NB4 (cell line): ENCODE results near the gene LRRC61.

ENCODE experiments used
- DNase-seq: peaks from one replicate; pipeline ENCODE4 v3.0.0; 2010; ENCODE audit warnings: low read depth
- H3K4me3 ChIP-seq: one replicate; pipeline ENCODE4 v1.5.1; 2011; ENCODE audit warnings: mild to moderate bottlenecking, low read depth, low read length, moderate library complexity
- MYC ChIP-seq: IDR thresholded peaks from 2 replicates; pipeline ENCODE4 v1.6.1; 2011; ENCODE audit warnings: low read depth, low read length
- POLR2A ChIP-seq: IDR thresholded peaks from 2 replicates; pipeline ENCODE4 v1.6.1; 2011; ENCODE audit warnings: mild to moderate bottlenecking; ENCODE audit not compliant: insufficient read length; ENCODE audit errors: extremely low read depth
- TF ChIP-seq, protein P1 (sequence below): IDR thresholded peaks from 2 replicates; pipeline ENCODE4 v1.6.1; 2011; ENCODE audit warnings: low read depth, low read length
- TF ChIP-seq, protein P2 (sequence below): IDR thresholded peaks from one replicate; pipeline ENCODE4 v1.5.1; 2012; ENCODE audit warnings: low read depth, low read length

Gene LRRC61

GRCh38 chr7:150360363-150361058 lies 37.4 kb downstream of the LRRC61 start:
- TF ChIP-seq MYC (no peak), POLR2A (no peak)
- TF ChIP-seq, protein P1, sequence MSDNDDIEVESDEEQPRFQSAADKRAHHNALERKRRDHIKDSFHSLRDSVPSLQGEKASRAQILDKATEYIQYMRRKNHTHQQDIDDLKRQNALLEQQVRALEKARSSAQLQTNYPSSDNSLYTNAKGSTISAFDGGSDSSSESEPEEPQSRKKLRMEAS: no peak
- TF ChIP-seq, protein P2, sequence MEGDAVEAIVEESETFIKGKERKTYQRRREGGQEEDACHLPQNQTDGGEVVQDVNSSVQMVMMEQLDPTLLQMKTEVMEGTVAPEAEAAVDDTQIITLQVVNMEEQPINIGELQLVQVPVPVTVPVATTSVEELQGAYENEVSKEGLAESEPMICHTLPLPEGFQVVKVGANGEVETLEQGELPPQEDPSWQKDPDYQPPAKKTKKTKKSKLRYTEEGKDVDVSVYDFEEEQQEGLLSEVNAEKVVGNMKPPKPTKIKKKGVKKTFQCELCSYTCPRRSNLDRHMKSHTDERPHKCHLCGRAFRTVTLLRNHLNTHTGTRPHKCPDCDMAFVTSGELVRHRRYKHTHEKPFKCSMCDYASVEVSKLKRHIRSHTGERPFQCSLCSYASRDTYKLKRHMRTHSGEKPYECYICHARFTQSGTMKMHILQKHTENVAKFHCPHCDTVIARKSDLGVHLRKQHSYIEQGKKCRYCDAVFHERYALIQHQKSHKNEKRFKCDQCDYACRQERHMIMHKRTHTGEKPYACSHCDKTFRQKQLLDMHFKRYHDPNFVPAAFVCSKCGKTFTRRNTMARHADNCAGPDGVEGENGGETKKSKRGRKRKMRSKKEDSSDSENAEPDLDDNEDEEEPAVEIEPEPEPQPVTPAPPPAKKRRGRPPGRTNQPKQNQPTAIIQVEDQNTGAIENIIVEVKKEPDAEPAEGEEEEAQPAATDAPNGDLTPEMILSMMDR: no peak
- no peak overlapping the region for H3K4me3 ChIP-seq
- DNase-seq: no peak

DNA sequence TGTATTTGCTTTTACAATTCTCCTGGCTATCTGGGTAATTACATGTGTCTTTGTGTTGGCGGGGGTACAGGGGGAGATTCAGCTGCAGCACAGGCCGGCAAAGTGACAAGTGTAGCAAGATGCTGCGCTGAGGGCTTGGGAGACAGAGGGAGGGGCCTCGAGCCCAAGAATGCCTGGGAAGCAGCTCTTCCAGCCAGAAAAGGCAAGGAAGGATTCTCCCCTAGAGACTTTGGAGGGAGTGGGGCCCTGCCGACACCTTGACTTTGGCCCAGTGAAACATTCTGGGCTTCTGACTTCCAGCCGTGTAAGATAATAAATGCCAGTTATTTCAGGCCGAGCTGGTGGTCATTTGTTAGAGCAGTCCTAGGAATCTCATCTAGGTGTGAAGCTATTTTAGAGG lies 38.2 kb downstream of the LRRC61 start:
- TF ChIP-seq, protein P1: no peak
- TF ChIP-seq, protein P2: no peak
- no peak for TF ChIP-seq MYC
- TF ChIP-seq POLR2A: no peak
- DNase-seq: no peak
- H3K4me3 ChIP-seq: no peak overlapping the region

- DNase-seq: no peak
- TF ChIP-seq, protein P2: no peak
- TF ChIP-seq, protein P1: no peak
- TF ChIP-seq POLR2A: no peak
- H3K4me3 ChIP-seq: no peak overlapping the region
Measured at GRCh38 chr7:150361807-150362621, 38.9 kb downstream of the LRRC61 start.

GRCh38 chr7:150363370-150363769 lies 40.2 kb downstream of the LRRC61 start:
- peak; percentile 45 for DNase-seq

DNA sequence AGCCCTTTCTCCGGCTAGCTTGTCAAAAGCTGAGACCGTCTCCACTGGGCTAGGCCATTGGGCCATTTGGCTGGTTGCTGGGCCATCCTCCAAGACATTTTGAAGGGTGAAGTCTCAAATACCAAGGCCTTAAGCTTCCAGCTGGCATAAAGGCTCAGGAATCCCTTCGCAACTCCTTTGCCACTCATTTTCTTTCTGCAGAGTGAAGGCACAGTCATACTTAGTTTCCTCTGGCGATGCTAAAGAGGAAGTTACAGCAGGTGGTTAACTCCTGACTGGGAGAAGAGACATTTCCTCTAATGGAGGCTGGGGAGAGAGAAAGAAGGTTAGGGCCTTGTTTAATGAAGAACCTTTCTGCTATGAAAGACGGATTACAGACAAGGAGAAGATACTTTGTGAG lies 40.7 kb downstream of the LRRC61 start:
- H3K4me3 ChIP-seq: no peak overlapping the region

More at GRCh38 chr7:150363370-150363769, 40.2 kb downstream of the LRRC61 start:
- TF ChIP-seq, protein P2: no peak
- TF ChIP-seq MYC (no peak), POLR2A (no peak)
- TF ChIP-seq, protein P1: no peak
- no peak overlapping the region for H3K4me3 ChIP-seq

More for the DNA sequence above, 40.7 kb downstream of the LRRC61 start:
- TF ChIP-seq, protein P2: no peak
- TF ChIP-seq MYC (peak; percentile 62), POLR2A (no peak)
- TF ChIP-seq, protein P1: peak; percentile 46; the same call in 1 of the 2 replicates
- peak; percentile 91 for DNase-seq
